ENCODE measurements around the gene DPM3. TPM values are rescaled to one million over a fixed set of nuclear protein-coding genes. Genes with fewer than 3 reads are reported as not detected.
"Not testable (repeated sequence)": the region's sequence is repeated elsewhere in the genome, so short reads cannot be mapped to it uniquely, and the experiment has no call there.

DPM3 gene
- total RNA-seq, 1 experiment from 2014 or later: 49.8 TPM

DNA sequence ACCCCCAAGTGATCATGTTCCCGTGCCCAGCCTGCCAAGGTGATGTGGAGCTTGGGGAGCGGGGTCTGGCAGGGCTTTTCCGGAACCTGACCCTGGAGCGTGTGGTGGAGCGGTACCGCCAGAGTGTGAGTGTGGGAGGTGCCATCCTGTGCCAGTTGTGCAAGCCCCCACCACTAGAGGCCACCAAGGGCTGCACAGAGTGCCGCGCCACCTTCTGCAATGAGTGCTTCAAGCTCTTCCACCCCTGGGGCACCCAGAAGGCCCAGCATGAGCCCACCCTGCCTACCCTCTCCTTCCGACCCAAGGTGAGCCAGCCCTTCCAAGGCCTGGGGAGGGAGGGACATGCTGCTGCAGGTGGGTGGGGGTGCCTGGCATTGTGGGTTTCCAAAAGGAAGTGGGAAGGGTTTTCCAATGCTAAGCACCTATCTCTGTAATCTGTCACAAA, 35.6 kb upstream of the DPM3 start:
- no peak for DNase-seq (ENCODE audit: extremely low read depth, low read depth)

DNA sequence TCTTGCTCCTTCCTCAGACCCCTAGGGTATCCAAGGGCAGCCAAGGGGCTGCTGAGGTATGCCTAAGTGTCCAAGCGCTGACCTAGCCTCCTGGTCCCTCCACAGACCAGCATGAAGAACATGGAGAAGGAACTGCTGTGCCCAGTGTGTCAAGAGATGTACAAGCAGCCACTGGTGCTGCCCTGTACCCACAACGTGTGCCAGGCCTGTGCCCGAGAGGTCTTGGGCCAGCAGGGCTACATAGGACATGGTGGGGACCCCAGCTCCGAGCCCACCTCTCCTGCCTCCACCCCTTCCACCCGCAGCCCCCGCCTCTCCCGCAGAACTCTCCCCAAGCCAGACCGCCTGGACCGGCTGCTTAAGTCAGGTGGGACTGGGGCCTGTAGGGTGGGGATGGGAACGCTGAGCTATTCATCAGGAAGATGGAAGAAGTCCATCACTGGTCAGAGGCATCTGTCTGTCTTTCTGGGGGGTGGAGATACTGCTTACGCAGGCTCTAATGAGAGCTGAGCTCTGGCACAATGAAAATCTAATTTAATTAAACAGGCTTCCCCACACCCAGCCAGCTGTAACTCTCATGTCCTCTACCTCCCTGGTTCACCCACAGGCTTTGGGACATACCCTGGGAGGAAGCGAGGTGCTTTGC, 35.1 kb upstream of the DPM3 start:
- no peak for DNase-seq (ENCODE audit: extremely low read depth, low read depth)

- no peak for DNase-seq (ENCODE audit: extremely low read depth, low read depth)
Observed at GRCh38 chr1:155174324-155175280, 34.3 kb upstream of the DPM3 start.

- peak; percentile 33 for DNase-seq (ENCODE audit: extremely low read depth, low read depth)
Observed at GRCh38 chr1:155173478-155174323, 33.4 kb upstream of the DPM3 start, which contains the start of gene TRIM46. Gene TRIM46, plus strand, starts transcription at chr1:155173849. Its CDS starts 118 bp downstream, at chr1:155173967.

DNA sequence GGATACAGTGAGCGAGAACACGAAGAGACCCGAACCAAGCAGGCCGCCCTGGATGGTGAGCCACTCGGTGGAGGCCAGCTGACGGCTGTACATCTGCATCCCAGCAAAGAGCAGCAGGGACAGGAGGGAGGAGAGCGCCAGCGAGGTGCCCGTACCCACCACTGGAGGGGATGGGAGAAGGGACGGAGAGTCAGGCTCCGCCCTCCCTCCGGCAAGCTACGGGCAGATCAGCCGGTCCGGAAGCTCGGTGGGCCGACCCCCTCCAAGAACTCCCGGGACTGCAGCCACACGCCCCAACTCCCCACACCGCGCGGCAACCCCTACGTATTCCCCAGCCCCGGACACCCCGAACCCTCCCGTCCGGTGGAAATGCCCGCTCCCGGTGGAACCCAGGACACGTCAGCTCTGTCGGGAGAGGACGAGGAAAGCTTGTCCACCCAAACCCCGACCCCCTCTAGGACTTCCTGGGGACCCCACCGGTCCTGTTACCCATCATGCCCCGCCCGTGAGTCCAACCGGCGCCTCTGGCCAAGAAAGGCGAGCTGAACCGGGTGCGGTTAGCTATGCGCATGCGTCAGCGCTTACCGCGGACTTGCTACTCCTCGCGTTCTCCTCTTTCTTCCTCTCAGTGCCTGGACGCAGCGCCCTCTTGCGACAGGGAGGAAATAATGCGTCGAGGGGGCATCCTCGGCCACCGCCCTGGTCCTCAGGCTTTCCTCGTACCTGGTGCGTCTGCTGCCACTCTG, 32.6 kb upstream of the DPM3 start, which contains the start of gene KRTCAP2:
Gene KRTCAP2 (minus strand): TSS at position 573 of the 746 bp plus-strand sequence. CDS start 80 bp downstream, at position 493.
- DNase-seq (ENCODE audit: extremely low read depth, low read depth): peak; percentile 99

DNA sequence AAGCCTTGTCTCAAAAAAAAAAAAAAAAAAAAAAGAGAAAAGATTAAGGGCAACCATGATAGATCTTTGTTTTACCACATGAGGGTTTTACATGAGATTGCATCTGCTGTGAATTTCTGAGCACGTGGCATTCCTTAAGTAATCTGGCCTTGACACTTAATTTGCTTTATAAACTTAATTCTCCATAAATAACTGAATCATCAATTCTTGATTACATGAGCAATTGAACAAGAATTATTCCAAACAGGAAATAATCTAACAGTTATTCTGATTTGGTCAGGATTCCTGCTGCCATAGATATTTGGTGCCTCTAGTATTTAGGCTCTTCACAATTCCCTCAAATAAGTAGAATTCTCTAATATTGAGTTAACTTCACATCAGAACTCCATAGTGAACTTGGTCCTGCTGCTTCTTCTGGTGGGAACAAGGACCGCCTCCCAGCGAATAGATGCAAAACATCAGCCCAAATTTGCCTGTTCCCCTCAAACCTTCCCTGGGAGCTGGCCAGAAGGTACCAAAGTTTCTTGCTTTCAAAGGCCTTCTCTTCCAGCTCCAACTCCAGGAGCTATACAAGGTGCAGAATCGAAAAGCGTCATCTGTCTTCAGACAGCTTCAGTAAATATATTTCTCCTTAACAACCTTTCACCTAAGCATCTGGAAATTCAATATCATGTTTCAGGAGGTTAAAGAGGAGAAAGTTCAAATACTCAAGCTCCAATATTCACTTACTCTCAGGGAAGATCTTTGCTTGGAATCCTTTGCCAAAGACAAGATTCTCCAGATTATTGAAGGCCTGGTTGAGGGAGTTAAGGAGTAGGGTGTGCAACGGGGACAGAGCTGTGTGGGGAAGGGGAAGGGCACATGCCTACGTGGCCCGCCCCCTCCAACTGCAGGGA, 31.8 kb upstream of the DPM3 start:
- DNase-seq (ENCODE audit: extremely low read depth, low read depth): no peak

GRCh38 chr1:155170806-155171205, 30.5 kb upstream of the DPM3 start:
- DNase-seq (ENCODE audit: extremely low read depth, low read depth): no peak

DNA sequence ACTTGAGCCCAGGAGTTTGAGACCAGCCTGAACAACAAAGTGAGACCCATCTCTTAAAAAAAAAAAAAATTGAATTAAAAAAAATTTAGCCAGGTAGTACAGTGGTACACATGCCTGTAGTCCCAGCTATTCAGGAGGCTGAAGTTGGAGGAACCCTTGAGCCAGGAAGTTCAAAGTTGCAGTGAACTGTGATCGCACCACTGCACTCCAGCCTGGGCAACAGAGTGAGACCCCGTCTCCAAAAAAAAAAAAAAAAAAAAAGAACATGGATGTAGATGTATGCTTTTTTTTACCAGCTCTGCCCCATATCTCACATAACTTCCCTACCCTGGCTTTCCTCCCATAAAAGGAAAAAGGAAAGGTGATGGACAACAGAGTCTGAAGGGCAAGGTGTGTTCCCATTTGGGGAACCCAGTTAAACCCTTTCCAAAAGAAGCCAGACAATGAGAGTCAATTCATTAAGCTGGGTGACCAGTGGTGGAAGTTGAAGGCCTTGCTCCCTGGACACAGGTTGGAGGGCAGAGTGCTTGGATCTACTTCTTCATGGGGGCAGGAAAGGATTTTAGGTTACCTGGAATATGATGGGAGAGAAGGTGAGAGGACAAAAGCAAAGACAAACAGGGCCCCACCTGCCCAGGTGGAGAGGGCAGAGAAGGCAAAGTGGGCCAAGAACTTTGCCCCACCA, 29.9 kb upstream of the DPM3 start:
- no peak for DNase-seq (ENCODE audit: extremely low read depth, low read depth)

GRCh38 chr1:155169541-155169940, 29.2 kb upstream of the DPM3 start:
- no peak for DNase-seq (ENCODE audit: extremely low read depth, low read depth)

- no peak for DNase-seq (ENCODE audit: extremely low read depth, low read depth)
Observed at GRCh38 chr1:155168456-155169210, 28.3 kb upstream of the DPM3 start.

GRCh38 chr1:155168105-155168445, 27.7 kb upstream of the DPM3 start:
- not testable (repeated sequence) for DNase-seq (ENCODE audit: extremely low read depth, low read depth)

DNA sequence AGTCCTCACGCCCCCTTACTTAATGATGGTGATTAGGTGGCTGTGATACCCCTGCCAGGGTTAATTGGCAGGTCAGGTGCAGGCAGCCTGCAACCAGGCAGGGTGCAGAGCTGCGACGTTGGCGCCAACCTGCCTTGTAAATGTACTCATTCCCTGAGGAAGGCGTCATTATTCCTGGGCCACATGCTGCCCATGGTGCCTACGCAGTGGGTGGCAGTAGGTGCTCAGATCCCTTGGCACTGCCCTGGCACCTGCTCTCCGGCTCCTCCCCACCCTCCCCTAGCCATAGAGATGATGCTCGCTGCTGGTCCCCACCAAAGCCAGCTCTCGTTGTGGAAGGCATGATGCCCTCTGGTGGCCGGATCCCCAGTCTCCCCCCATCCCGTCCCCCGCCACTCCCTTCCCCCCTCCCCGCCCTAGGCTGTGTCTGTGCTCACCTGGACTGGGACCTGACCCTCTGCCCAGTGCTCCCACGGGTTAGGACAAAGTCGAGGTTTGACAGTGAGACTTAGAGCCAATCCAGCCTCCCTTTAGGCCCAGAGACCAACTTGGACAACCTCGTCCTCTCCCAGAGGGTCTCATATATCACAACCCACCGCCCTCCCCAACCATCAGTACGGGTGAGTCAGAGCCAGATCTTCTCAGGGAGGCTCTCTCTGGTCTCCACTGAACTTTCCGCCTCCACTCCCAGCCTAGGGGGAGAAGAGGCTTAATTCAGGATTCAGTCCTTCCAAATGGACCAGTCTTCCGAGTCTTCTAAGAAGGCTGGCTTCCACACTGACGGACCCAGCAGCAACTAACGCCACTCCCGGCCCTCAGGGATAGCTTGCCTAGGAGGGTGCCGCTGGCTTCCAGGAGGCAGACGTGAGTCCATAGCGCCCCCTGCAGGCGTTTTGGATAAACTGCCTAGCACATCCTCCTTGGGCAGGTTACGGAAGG, 27.1 kb upstream of the DPM3 start:
- DNase-seq (ENCODE audit: extremely low read depth, low read depth): peak; percentile 92

- DNase-seq (ENCODE audit: extremely low read depth, low read depth): no peak
Observed at GRCh38 chr1:155166471-155167165, 26.3 kb upstream of the DPM3 start.

GRCh38 chr1:155166051-155166470, 25.7 kb upstream of the DPM3 start:
- no peak for DNase-seq (ENCODE audit: extremely low read depth, low read depth)

DNA sequence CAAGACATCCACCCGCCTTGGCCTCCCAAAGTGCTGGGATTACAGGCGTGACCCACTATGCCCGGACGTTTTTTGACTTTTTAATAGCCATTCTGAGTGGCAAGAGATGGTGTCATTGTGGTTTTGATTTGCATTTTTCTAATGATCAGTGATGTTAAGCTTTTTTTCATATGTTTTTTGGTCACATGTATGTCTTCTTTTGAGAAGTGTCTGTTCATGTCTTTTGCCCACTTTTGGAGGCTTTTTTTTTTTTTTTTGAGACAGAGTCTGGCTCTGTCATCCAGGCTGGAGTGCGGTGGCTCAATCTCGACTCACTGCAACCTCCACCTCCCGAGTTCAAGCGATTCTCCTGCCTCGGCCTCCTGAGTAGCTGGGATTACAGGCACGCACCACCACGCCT, 24.3 kb upstream of the DPM3 start:
- not testable (repeated sequence) for DNase-seq (ENCODE audit: extremely low read depth, low read depth)

DNA sequence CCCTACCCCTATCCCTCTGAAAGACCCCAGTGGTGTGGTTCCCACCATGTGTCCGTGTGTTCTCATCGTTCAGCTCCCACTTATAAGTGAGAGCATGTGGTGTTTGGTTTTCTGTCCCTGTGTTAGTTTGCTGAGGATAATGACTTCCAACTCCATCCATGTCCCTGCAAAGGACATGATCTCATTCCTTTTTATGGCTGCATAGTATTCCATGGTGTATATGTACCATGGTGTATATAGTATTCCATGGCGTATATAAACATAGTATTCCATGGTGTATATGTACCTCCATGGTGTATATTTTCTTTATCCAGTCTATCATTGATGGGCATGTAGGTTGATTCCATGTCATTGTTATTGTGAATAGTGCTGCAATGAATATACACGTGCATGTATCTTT, 23.5 kb upstream of the DPM3 start:
- DNase-seq (ENCODE audit: extremely low read depth, low read depth): not testable (repeated sequence)

All from NCI-H460 (cell line).